SK-N-MC (cell line): ENCODE data around the gene FBXL17.

Source experiments
- DNase-seq: peaks from one replicate; pipeline ENCODE4 v3.0.0-alpha.2; 2011; ENCODE audit warnings: low read depth, low spot score
- H3K27ac ChIP-seq: fragments of 200-600 bp; sonication (generic); 2 replicates; pipeline ENCODE4 v1.5.1; 2016; ENCODE audit warnings: mixed run types
- H3K36me3 ChIP-seq: fragments of 200-600 bp; sonication (generic); 2 replicates; pipeline ENCODE4 v1.6.1; 2017; ENCODE audit warnings: antibody characterized with exemption, low read length, mixed read lengths; ENCODE audit not compliant: insufficient read depth
- H3K4me3 ChIP-seq: fragments of 200-600 bp; sonication (generic); 2 replicates; pipeline ENCODE4 v1.5.1; 2016
- H3K9ac ChIP-seq: fragments of 200-600 bp; sonication (generic); 2 replicates; pipeline ENCODE4 v1.8.0; 2017; ENCODE audit warnings: mixed run types, mixed read lengths; ENCODE audit not compliant: insufficient read length
- H3K9me3 ChIP-seq: fragments of 200-600 bp; sonication (generic); 2 replicates; pipeline ENCODE4 v1.6.1; 2017; ENCODE audit warnings: low read depth, mild to moderate bottlenecking, antibody characterized with exemption, low read length, moderate library complexity, mixed read lengths
- EZH2 ChIP-seq: fragments of 200-600 bp; sonication (generic); IDR thresholded peaks from one replicate; pipeline ENCODE4 v1.6.1; 2017; ENCODE audit warnings: antibody characterized with exemption
- FOXP2 ChIP-seq: optimal IDR thresholded peaks from 2 replicates; pipeline ENCODE3; 2011; ENCODE audit warnings: mild to moderate bottlenecking, moderate library complexity; ENCODE audit not compliant: insufficient read depth; ENCODE audit errors: extremely low read length, control extremely low read depth
- POLR2AphosphoS5 ChIP-seq: IDR thresholded peaks from 2 replicates; pipeline ENCODE4 v1.6.1; 2012; ENCODE audit warnings: mild to moderate bottlenecking, low read depth, low read length, borderline replicate concordance

The FBXL17 gene

GRCh38 chr5:108028412-108028811, 353.5 kb downstream of the FBXL17 start:
- Histone ChIP-seq H3K4me3 (no peak overlapping the region), H3K9ac (no peak overlapping the region), H3K27ac (no peak overlapping the region), H3K9me3 (no peaks in the 10 kb centered on the region), H3K36me3 (no peaks in the 10 kb centered on the region)
- DNase-seq: no peak
- TF ChIP-seq POLR2AphosphoS5 (no peak), FOXP2 (no peak), EZH2 (no peak)

DNA sequence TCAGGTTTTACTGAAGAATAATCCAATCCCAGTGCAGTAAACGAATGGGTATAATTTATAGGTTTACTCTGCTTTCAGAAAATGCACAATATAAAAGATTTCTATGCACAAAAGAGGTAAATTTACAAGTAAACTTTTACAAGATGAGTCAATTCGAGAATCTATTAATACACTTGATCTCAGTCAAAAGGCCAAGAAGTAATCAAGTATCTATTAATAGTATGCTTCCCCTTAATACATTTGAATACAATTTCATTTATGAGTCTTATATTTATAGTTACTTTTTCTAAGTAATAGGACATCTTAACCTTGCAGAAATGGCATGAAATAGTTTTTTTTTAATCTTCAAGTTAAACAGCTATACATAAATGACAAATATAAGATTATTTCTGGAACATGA, 355.9 kb downstream of the FBXL17 start:
- TF ChIP-seq FOXP2 (no peak), POLR2AphosphoS5 (no peak), EZH2 (no peak)
- DNase-seq: no peak
- H3K4me3 ChIP-seq: no peak overlapping the region
- H3K9ac ChIP-seq: no peak overlapping the region
- H3K9me3 ChIP-seq: no peaks in the 10 kb centered on the region
- no peak overlapping the region for H3K27ac ChIP-seq
- no peaks in the 10 kb centered on the region for H3K36me3 ChIP-seq

GRCh38 chr5:108024986-108025385, 356.9 kb downstream of the FBXL17 start:
- Histone ChIP-seq H3K4me3 (no peak overlapping the region), H3K9ac (no peak overlapping the region), H3K9me3 (no peaks in the 10 kb centered on the region), H3K36me3 (no peaks in the 10 kb centered on the region), H3K27ac (no peak overlapping the region)
- TF ChIP-seq EZH2 (no peak), POLR2AphosphoS5 (no peak), FOXP2 (no peak)
- no peak for DNase-seq

- no peaks in the 10 kb centered on the region for H3K36me3 ChIP-seq
- H3K27ac ChIP-seq: no peak overlapping the region
- no peak overlapping the region for H3K4me3 ChIP-seq
- H3K9me3 ChIP-seq: no peaks in the 10 kb centered on the region
- TF ChIP-seq POLR2AphosphoS5: no peak
- no peak for TF ChIP-seq FOXP2
- TF ChIP-seq EZH2: no peak
- no peak for DNase-seq
- H3K9ac ChIP-seq: no peak overlapping the region
These were observed 365.8 kb downstream of the FBXL17 start for GRCh38 chr5:108016101-108016500.

GRCh38 chr5:108006791-108007190, 375.1 kb downstream of the FBXL17 start:
- Histone ChIP-seq H3K27ac (no peak overlapping the region), H3K36me3 (no peaks in the 10 kb centered on the region), H3K9ac (no peak overlapping the region), H3K9me3 (no peaks in the 10 kb centered on the region), H3K4me3 (no peak overlapping the region)
- no peak for DNase-seq
- no peak for TF ChIP-seq FOXP2
- TF ChIP-seq POLR2AphosphoS5: no peak
- no peak for TF ChIP-seq EZH2

GRCh38 chr5:108003178-108003577, 378.7 kb downstream of the FBXL17 start:
- Histone ChIP-seq H3K9me3 (no peaks in the 10 kb centered on the region), H3K9ac (no peak overlapping the region), H3K27ac (no peak overlapping the region), H3K4me3 (no peak overlapping the region), H3K36me3 (no peaks in the 10 kb centered on the region)
- no peak for DNase-seq
- no peak for TF ChIP-seq POLR2AphosphoS5
- no peak for TF ChIP-seq FOXP2
- TF ChIP-seq EZH2: no peak

- TF ChIP-seq POLR2AphosphoS5 (no peak), EZH2 (no peak)
These were observed 380.7 kb downstream of the FBXL17 start for GRCh38 chr5:108001222-108001621.

DNA sequence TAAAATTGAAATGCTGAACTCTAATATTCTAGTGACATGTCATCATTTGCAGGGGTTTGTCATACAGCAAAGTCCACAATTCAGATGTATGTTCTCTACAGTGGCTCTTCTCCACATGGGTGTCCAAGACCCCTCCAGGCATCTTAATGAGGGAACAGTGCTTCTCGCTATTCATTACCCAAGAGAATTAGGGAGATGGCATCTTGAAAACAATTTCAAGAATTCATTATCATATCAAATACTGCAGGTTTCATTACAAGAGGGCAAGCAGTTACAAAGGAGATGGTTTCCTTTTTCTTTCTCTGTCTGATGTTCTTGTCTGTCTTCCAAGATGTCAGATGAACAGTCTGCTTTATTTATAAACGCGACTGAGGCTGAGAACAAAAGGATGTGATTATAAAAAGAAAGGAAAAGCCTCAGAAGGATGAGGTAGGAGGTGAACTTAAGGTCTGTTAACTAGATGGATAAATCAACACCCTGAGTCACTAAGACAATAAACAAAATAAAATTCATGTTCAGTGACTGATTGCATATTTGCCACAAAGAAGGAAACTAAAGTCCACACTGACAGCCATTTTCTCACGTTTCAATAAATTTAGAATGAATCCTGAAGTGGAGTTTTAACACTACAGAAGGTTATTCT, 384.4 kb downstream of the FBXL17 start:
- TF ChIP-seq FOXP2 (no peak), POLR2AphosphoS5 (no peak), EZH2 (no peak)
- DNase-seq: no peak
- no peak overlapping the region for H3K4me3 ChIP-seq

More at GRCh38 chr5:108001222-108001621, 380.7 kb downstream of the FBXL17 start:
- no peak overlapping the region for H3K4me3 ChIP-seq
- H3K9me3 ChIP-seq: no peaks in the 10 kb centered on the region
- no peak overlapping the region for H3K9ac ChIP-seq
- no peak for DNase-seq
- H3K36me3 ChIP-seq: no peaks in the 10 kb centered on the region
- H3K27ac ChIP-seq: no peak overlapping the region

DNA sequence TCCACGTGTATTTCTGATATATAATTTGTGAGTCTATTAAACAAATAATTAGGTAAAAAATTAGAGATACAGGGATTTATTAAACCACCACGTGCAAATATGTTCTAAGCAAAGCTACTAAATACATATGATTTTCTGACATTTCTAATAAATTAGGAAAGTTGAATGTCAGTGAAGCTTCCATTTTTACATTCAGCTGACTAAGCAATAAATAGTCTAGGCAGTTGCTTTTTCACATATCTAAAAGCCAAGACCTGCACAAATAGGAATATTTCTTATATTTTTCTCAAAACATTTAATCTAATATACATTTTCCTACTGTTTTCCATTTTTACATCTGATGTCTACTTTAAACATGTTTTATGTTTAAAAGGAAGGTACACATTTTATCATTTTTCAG, 388.6 kb downstream of the FBXL17 start:
- Histone ChIP-seq H3K4me3 (no peak overlapping the region), H3K9ac (no peak overlapping the region), H3K27ac (no peak overlapping the region), H3K36me3 (no peaks in the 10 kb centered on the region), H3K9me3 (no peaks in the 10 kb centered on the region)
- no peak for DNase-seq
- TF ChIP-seq FOXP2 (no peak), EZH2 (no peak), POLR2AphosphoS5 (no peak)

More for the DNA sequence above, 384.4 kb downstream of the FBXL17 start:
- H3K36me3 ChIP-seq: no peaks in the 10 kb centered on the region
- H3K9ac ChIP-seq: no peak overlapping the region
- no peak overlapping the region for H3K27ac ChIP-seq
- H3K9me3 ChIP-seq: no peaks in the 10 kb centered on the region
